A673 (cell line): ENCODE measurements around the gene ARX. TPM values are rescaled to one million over a fixed set of nuclear protein-coding genes. Genes with fewer than 3 reads are reported as not detected.

Experiments used
- BruUV-seq: library from RNA; stranded (reverse); fragments of 400-500 nt; replicated peaks from 2 replicates; lab custom pipeline; 2021; lab: Mats Ljungman, UMichigan
- CTCF ChIA-PET: fragments of 300-600 bp; sonication (Branson Sonifier 250); formaldehyde crosslinking; loops from one replicate; lab custom pipeline; 2022; ENCODE audit warnings: antibody characterized with exemption; lab: Charles Lee
- POLR2A ChIA-PET: fragments of 300-600 bp; sonication (Branson Sonifier 250); formaldehyde crosslinking; loops from one replicate; lab custom pipeline; 2022; ENCODE audit warnings: antibody characterized with exemption; ENCODE audit not compliant: low non-redundant PET; lab: Charles Lee
- DNase-seq: peaks from one replicate; pipeline ENCODE4 v3.0.0-alpha.2; 2015; ENCODE audit warnings: low spot score
- H3K27ac ChIP-seq: fragments of 200-600 bp; sonication (generic); 2 replicates; pipeline ENCODE4 v1.5.1; 2016; ENCODE audit warnings: mixed run types, low read depth, mild to moderate bottlenecking, mixed read lengths, antibody characterized with exemption, low read length; ENCODE audit not compliant: poor library complexity, severe bottlenecking
- H3K27me3 ChIP-seq: fragments of 200-600 bp; sonication (generic); replicated peaks from 2 replicates; pipeline ENCODE4 v1.6.1; 2017; ENCODE audit warnings: mixed run types, low read depth, mild to moderate bottlenecking, mixed read lengths, antibody characterized with exemption, low read length; ENCODE audit not compliant: insufficient read depth, poor library complexity
- H3K36me3 ChIP-seq: fragments of 200-600 bp; sonication (generic); 2 replicates; pipeline ENCODE4 v1.6.1; 2016; ENCODE audit warnings: mixed run types, mild to moderate bottlenecking, mixed read lengths, antibody characterized with exemption, low read length; ENCODE audit not compliant: insufficient read depth, poor library complexity, severe bottlenecking
- H3K4me1 ChIP-seq: fragments of 200-600 bp; sonication (generic); 2 replicates; pipeline ENCODE4 v1.6.1; 2017; ENCODE audit warnings: mixed run types, mild to moderate bottlenecking, mixed read lengths, antibody characterized with exemption, low read length; ENCODE audit not compliant: insufficient read depth, poor library complexity, severe bottlenecking
- H3K4me3 ChIP-seq: fragments of 200-600 bp; sonication (generic); 2 replicates; pipeline ENCODE4 v1.5.1; 2016; ENCODE audit warnings: low read depth, mixed run types, mild to moderate bottlenecking, mixed read lengths, low read length; ENCODE audit not compliant: poor library complexity, severe bottlenecking
- H3K9me3 ChIP-seq: fragments of 200-600 bp; sonication (generic); 2 replicates; pipeline ENCODE4 v1.6.1; 2016; ENCODE audit warnings: mixed run types, low read depth, mild to moderate bottlenecking, mixed read lengths, antibody characterized with exemption, low read length; ENCODE audit not compliant: poor library complexity, severe bottlenecking
- CTCF ChIP-seq: fragments of 300-800, 200-600 bp; sonication (generic); conservative IDR thresholded peaks from 2 replicates; pipeline ENCODE4 v1.5.1; 2017; ENCODE audit warnings: low read depth, mild to moderate bottlenecking, antibody characterized with exemption, low read length, moderate library complexity, mixed read lengths
- EZH2 ChIP-seq: fragments of 200-600 bp; sonication (generic); IDR thresholded peaks from 2 replicates; pipeline ENCODE4 v1.6.1; 2017; ENCODE audit warnings: borderline replicate concordance, low read depth, mild to moderate bottlenecking, mixed read lengths, antibody characterized with exemption, low read length; ENCODE audit not compliant: poor library complexity, severe bottlenecking
- intact Hi-C: fragments of 100-400 bp; cut with micrococcal nuclease; formaldehyde crosslinking; loops from one replicate; pipeline ENCODE4 v1.10.0; 2022; ENCODE audit not compliant: unreplicated experiment
- total RNA-seq: library from RNA; stranded (reverse); gene quantifications from 2 replicates; pipeline ENCODE4 v1.2.3, GENCODE V29; 2021

The ARX gene
- total RNA-seq, 1 experiment from 2014 or later, result 32.0 TPM

- Histone ChIP-seq H3K4me3 (no peak overlapping the region), H3K4me1 (peaks cover 32% of the 10 kb centered on the region), H3K36me3 (no peaks in the 10 kb centered on the region), H3K27ac (no peak overlapping the region), H3K27me3 (no peaks in the 10 kb centered on the region), H3K9me3 (no peaks in the 10 kb centered on the region)
- intact Hi-C loops, result no loop called here
- ChIA-PET POLR2A (no interaction called here), CTCF (no interaction called here)
- TF ChIP-seq CTCF (no peak), EZH2 (no peak)
- DNase-seq, result no peak
- BruUV-seq, result no TSS peak
These were observed 9.8 kb upstream of the ARX start for GRCh38 chrX:25025615-25026014.

- Histone ChIP-seq H3K4me3 (no peak overlapping the region), H3K27me3 (no peaks in the 10 kb centered on the region), H3K27ac (peak overlapping the region; percentile 12), H3K9me3 (no peaks in the 10 kb centered on the region), H3K36me3 (no peaks in the 10 kb centered on the region), H3K4me1 (peaks cover 38% of the 10 kb centered on the region)
- ChIA-PET POLR2A (no interaction called here), CTCF (no interaction called here)
- no peak for TF ChIP-seq EZH2
- no peak for TF ChIP-seq CTCF
- BruUV-seq, result no TSS peak
- DNase-seq, result no peak
- intact Hi-C loops, result loop anchor here (5.0 kb wide), 2 partner anchors 43 to 272 kb away; no protein-coding TSS in a partner anchor
These were observed 8.1 kb upstream of the ARX start for GRCh38 chrX:25023908-25024307.

- Histone ChIP-seq H3K36me3 (no peaks in the 10 kb centered on the region), H3K9me3 (no peaks in the 10 kb centered on the region), H3K27me3 (no peaks in the 10 kb centered on the region), H3K27ac (no peak overlapping the region), H3K4me3 (no peak overlapping the region), H3K4me1 (peaks cover 43% of the 10 kb centered on the region)
- ChIA-PET CTCF (no interaction called here), POLR2A (interaction anchor here (0.7 kb wide), 1 partner anchor 50 kb away, joined by 3 read pairs; no protein-coding TSS in a partner anchor)
- DNase-seq, result no peak
- BruUV-seq, result no TSS peak
- intact Hi-C loops, result loop anchor here (5.0 kb wide), 2 partner anchors 45 to 270 kb away; no protein-coding TSS in a partner anchor
- TF ChIP-seq EZH2 (no peak), CTCF (no peak)
These were observed 6.9 kb upstream of the ARX start for GRCh38 chrX:25022499-25023325.
